Measurements from ENCODE around the gene TPCN1.

DNA sequence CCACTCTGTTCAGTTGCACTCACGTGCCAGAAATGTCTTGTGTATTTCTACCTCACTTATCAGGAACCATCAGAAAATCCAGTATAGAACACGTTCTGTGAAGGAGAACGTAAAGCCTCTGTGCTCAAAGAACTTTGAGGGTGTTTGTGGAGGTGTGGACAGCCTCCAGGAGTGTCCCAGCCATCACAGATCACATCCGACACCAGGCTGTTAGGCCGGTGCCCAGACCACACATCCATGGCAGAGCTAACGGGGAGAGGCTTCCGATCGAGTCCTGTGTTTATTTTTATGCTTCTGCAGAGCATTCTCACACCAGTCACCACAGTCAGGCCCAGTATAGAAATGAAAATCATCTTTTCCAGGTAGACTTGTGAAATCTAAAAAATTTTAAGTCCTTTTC is 53.6 kb downstream of the TPCN1 start:
- TF ChIP-seq, protein P1, sequence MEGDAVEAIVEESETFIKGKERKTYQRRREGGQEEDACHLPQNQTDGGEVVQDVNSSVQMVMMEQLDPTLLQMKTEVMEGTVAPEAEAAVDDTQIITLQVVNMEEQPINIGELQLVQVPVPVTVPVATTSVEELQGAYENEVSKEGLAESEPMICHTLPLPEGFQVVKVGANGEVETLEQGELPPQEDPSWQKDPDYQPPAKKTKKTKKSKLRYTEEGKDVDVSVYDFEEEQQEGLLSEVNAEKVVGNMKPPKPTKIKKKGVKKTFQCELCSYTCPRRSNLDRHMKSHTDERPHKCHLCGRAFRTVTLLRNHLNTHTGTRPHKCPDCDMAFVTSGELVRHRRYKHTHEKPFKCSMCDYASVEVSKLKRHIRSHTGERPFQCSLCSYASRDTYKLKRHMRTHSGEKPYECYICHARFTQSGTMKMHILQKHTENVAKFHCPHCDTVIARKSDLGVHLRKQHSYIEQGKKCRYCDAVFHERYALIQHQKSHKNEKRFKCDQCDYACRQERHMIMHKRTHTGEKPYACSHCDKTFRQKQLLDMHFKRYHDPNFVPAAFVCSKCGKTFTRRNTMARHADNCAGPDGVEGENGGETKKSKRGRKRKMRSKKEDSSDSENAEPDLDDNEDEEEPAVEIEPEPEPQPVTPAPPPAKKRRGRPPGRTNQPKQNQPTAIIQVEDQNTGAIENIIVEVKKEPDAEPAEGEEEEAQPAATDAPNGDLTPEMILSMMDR (tag by site-specific recombination; IDR thresholded peaks at IDR 0.05): no peak
- TF ChIP-seq ZNF658 (tag by site-specific recombination; IDR thresholded peaks at IDR 0.05) (no peak), ZNF449 (tag by site-specific recombination; IDR thresholded peaks at IDR 0.05) (no peak), ZNF121 (tag by site-specific recombination; IDR thresholded peaks at IDR 0.05) (no peak), ZNF37A (tag by site-specific recombination; IDR thresholded peaks at IDR 0.05) (no peak), ZFP3 (tag by site-specific recombination; IDR thresholded peaks at IDR 0.05; ENCODE audit: low read depth) (no peak)

Measured in HEK293 (cell line).